HEK293 (cell line): ENCODE measurements around the gene PANK3.

ENCODE experiments used
- CTCF ChIA-PET: fragments of 350-600 bp; formaldehyde crosslinking; extraction: SDS; loops from one replicate; lab custom pipeline; 2021; ENCODE audit warnings: antibody characterized with exemption; lab: Yijun Ruan, JAX
- POLR2A ChIA-PET: fragments of 300-600 bp; formaldehyde crosslinking; extraction: SDS; loops from one replicate; lab custom pipeline; 2020; ENCODE audit warnings: antibody characterized with exemption, inconsistent platforms; lab: Yijun Ruan, JAX
- H3K27ac ChIP-seq: fragments of 200-500 bp; sonication (Bioruptor generic); 2 replicates; pipeline ENCODE4 v1.5.1; 2014; ENCODE audit warnings: low read depth, low read length, control low read depth, inconsistent platforms; ENCODE audit errors: extremely low read depth
- H3K36me3 ChIP-seq, 2 experiments: fragments of 200-500 bp in 1 of 2; sonication (Bioruptor generic) in 1 of 2; 1 replicate in 1 of 2; 2 replicates in 1 of 2; pipeline ENCODE4 v1.5.1; 2014 to 2017; ENCODE audit warnings: inconsistent platforms in 2 of 2, low read length in 2 of 2; ENCODE audit not compliant: control insufficient read depth in 2 of 2, insufficient read depth in 1 of 2
- H3K4me1 ChIP-seq: fragments of 200-500 bp; sonication (Bioruptor generic); 2 replicates; pipeline ENCODE4 v1.5.1; 2014; ENCODE audit warnings: mild to moderate bottlenecking, low read length, inconsistent platforms; ENCODE audit not compliant: control insufficient read depth, insufficient read depth
- H3K4me3 ChIP-seq: 2 replicates; pipeline ENCODE4 v1.5.1; 2011; ENCODE audit warnings: low read depth, mild to moderate bottlenecking, control low read depth, low read length, moderate library complexity
- H3K9me3 ChIP-seq: fragments of 200-500 bp; sonication (Bioruptor generic); 2 replicates; pipeline ENCODE4 v1.5.1; 2014; ENCODE audit warnings: low read depth, low read length, inconsistent platforms; ENCODE audit not compliant: control insufficient read depth, insufficient read depth
- GLI2 ChIP-seq: fragments of 450-650 bp; formaldehyde crosslinking; IDR thresholded peaks from 2 replicates; pipeline ENCODE4; 2017; ENCODE audit warnings: missing biosample characterization, missing genetic modification characterization, low read depth, borderline replicate concordance
- HOXD13 ChIP-seq: sonication (generic); formaldehyde crosslinking; IDR thresholded peaks from 2 replicates; pipeline ENCODE4 v1.8.0; 2022; ENCODE audit warnings: missing genetic modification reagents, borderline replicate concordance
- KLF1 ChIP-seq: fragments of 450-650 bp; formaldehyde crosslinking; IDR thresholded peaks from 2 replicates; pipeline ENCODE4 v1.5.1; 2016; ENCODE audit warnings: missing biosample characterization, missing genetic modification characterization
- ZNF10 ChIP-seq: fragments of 450-650 bp; formaldehyde crosslinking; IDR thresholded peaks from 2 replicates; pipeline ENCODE4 v1.5.1; 2017; ENCODE audit warnings: missing biosample characterization, missing genetic modification characterization
- ZNF112 ChIP-seq: fragments of 450-650 bp; formaldehyde crosslinking; IDR thresholded peaks from 2 replicates; pipeline ENCODE4 v1.5.0; 2017; ENCODE audit warnings: missing biosample characterization, missing genetic modification characterization
- ZNF121 ChIP-seq: fragments of 450-650 bp; formaldehyde crosslinking; IDR thresholded peaks from 2 replicates; pipeline ENCODE4 v1.5.1; 2016; ENCODE audit warnings: missing biosample characterization, missing genetic modification characterization
- ZNF133 ChIP-seq: fragments of 450-650 bp; formaldehyde crosslinking; IDR thresholded peaks from 2 replicates; pipeline ENCODE4 v1.5.1; 2016; ENCODE audit warnings: missing biosample characterization, missing genetic modification characterization
- ZNF202 ChIP-seq: fragments of 450-650 bp; formaldehyde crosslinking; IDR thresholded peaks from 2 replicates; pipeline ENCODE4 v1.5.1; 2016; ENCODE audit warnings: missing biosample characterization, missing genetic modification characterization, borderline replicate concordance
- ZNF266 ChIP-seq: fragments of 450-650 bp; formaldehyde crosslinking; IDR thresholded peaks from 2 replicates; pipeline ENCODE4 v1.5.1; 2016; ENCODE audit warnings: missing biosample characterization, missing genetic modification characterization, low read depth
- ZNF391 ChIP-seq: fragments of 450-650 bp; formaldehyde crosslinking; IDR thresholded peaks from 2 replicates; pipeline ENCODE4 v1.5.1; 2016; ENCODE audit warnings: low read depth, missing biosample characterization, missing genetic modification characterization, borderline replicate concordance
- ZNF510 ChIP-seq: fragments of 450-650 bp; formaldehyde crosslinking; IDR thresholded peaks from 2 replicates; pipeline ENCODE4 v1.5.1; 2018; ENCODE audit warnings: mild to moderate bottlenecking, missing genetic modification characterization, missing biosample characterization; ENCODE audit not compliant: insufficient replicate concordance
- ZNF768 ChIP-seq: fragments of 450-650 bp; formaldehyde crosslinking; IDR thresholded peaks from 2 replicates; pipeline ENCODE4 v1.5.1; 2018; ENCODE audit warnings: missing biosample characterization, mild to moderate bottlenecking, missing genetic modification characterization
- ZXDB ChIP-seq: fragments of 450-650 bp; formaldehyde crosslinking; IDR thresholded peaks from 2 replicates; pipeline ENCODE4 v1.5.1; 2016; ENCODE audit warnings: missing biosample characterization, missing genetic modification characterization
- TF ChIP-seq, protein P1 (sequence below): fragments of 450-650 bp; formaldehyde crosslinking; optimal IDR thresholded peaks from 2 replicates; pipeline ENCODE3; 2016; ENCODE audit warnings: missing biosample characterization, mild to moderate bottlenecking, missing genetic modification characterization
- TF ChIP-seq, protein P2 (sequence below): fragments of 450-650 bp; formaldehyde crosslinking; IDR thresholded peaks from 2 replicates; pipeline ENCODE4 v1.5.1; 2016; ENCODE audit warnings: missing biosample characterization, missing genetic modification characterization
- TF ChIP-seq, protein P3 (sequence below): IDR thresholded peaks from 2 replicates; pipeline ENCODE4 v1.6.1; 2011; ENCODE audit warnings: mild to moderate bottlenecking, low read depth, low read length, borderline replicate concordance
- TF ChIP-seq, protein P4 (sequence below): fragments of 450-650 bp; formaldehyde crosslinking; IDR thresholded peaks from 2 replicates; pipeline ENCODE4 v1.5.1; 2016; ENCODE audit warnings: missing biosample characterization, missing genetic modification characterization
- TF ChIP-seq, protein P5 (sequence below): fragments of 450-650 bp; formaldehyde crosslinking; IDR thresholded peaks from 2 replicates; pipeline ENCODE4 v1.5.1; 2016; ENCODE audit warnings: missing biosample characterization, missing genetic modification characterization
- TF ChIP-seq, protein P6 (sequence below): fragments of 450-650 bp; formaldehyde crosslinking; IDR thresholded peaks from 2 replicates; pipeline ENCODE4; 2016; ENCODE audit warnings: missing biosample characterization, missing genetic modification characterization

The PANK3 gene

DNA sequence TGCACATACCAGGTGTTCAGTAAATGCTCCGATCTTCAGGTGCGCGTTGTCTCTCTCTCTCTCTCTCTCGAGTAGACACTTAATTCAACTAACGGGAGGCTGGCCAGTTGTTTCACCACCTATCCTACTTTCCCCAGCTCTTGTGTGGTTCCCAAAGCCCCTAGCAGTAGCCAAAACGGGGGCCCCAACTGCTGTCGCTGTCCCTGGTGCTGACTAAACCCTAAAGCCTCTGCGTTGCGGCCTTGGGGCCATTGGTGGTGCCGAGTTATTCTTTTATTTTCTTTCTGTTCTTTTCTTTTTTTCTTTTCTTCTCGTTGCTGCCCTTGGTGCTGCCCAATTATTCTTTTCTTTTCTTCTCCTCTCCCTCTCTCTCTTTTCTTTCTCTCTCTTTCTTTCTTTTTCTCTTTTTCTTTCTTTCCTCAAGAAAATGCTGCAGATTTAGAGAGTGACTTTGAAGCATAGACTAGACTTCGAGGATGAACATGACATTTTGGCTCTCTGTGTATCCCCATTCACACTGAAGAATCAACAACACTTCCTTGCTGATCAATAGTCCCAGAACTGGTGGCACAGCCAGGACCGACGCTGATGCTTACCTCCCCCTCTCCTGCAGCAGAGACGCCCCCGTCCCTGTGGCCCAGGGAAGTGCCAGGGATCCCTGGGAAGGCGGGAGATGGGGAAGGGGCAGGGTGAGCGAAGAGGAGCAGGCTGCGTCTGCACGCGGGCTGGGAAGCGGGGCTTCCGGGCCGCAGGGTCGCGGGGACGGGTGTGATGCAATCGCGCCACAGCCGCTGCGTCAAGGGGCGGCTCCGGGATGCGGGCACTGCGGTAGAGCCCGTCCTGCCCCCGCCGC, 50.4 kb downstream of the PANK3 start, which contains the start of gene FBLL1 (continued):
- TF ChIP-seq, protein P1, sequence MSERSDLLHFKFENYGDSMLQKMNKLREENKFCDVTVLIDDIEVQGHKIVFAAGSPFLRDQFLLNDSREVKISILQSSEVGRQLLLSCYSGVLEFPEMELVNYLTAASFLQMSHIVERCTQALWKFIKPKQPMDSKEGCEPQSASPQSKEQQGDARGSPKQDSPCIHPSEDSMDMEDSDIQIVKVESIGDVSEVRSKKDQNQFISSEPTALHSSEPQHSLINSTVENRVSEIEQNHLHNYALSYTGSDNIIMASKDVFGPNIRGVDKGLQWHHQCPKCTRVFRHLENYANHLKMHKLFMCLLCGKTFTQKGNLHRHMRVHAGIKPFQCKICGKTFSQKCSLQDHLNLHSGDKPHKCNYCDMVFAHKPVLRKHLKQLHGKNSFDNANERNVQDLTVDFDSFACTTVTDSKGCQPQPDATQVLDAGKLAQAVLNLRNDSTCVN, result peak; percentile 79
- TF ChIP-seq, protein P2, sequence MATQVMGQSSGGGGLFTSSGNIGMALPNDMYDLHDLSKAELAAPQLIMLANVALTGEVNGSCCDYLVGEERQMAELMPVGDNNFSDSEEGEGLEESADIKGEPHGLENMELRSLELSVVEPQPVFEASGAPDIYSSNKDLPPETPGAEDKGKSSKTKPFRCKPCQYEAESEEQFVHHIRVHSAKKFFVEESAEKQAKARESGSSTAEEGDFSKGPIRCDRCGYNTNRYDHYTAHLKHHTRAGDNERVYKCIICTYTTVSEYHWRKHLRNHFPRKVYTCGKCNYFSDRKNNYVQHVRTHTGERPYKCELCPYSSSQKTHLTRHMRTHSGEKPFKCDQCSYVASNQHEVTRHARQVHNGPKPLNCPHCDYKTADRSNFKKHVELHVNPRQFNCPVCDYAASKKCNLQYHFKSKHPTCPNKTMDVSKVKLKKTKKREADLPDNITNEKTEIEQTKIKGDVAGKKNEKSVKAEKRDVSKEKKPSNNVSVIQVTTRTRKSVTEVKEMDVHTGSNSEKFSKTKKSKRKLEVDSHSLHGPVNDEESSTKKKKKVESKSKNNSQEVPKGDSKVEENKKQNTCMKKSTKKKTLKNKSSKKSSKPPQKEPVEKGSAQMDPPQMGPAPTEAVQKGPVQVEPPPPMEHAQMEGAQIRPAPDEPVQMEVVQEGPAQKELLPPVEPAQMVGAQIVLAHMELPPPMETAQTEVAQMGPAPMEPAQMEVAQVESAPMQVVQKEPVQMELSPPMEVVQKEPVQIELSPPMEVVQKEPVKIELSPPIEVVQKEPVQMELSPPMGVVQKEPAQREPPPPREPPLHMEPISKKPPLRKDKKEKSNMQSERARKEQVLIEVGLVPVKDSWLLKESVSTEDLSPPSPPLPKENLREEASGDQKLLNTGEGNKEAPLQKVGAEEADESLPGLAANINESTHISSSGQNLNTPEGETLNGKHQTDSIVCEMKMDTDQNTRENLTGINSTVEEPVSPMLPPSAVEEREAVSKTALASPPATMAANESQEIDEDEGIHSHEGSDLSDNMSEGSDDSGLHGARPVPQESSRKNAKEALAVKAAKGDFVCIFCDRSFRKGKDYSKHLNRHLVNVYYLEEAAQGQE (tag by site-specific recombination), result peak; percentile 99
- TF ChIP-seq ZNF202 (tag by site-specific recombination) (peak; percentile 45; the same call in 1 of the 2 replicates), ZXDB (tag by site-specific recombination) (0 out of 2 replicates have a peak, but pooled peaks have one; percentile 21), ZNF133 (tag by site-specific recombination) (no peak)
- TF ChIP-seq, all 188 proteins: peak for 23

DNA sequence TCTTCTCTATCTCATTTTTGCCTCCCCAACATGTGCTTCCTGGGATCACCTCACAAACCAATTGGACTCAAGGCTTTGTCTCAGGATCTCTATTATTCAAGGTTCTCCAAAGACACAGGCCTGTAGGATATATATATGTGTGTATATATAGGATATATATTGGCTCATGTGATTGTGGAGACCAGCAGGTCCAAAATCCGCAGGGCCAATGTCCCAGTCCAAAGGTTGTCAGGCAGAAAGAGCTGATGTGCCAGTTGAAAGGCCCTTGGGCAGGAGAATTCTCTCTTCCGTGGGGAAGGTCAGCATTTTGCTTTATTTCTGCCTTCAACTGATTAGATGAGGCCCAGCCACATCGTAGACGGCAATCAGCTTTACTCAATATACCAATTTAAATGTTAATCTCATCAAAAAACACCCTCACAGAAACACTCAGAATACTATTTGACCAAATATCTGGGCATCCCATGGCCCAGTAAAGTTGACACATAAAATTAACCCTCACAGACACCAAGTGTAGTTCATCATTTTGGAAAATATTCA, 51.3 kb downstream of the PANK3 start:
- no peaks in the 10 kb centered on the region for H3K4me1 ChIP-seq
- no peak overlapping the region for H3K27ac ChIP-seq
- peaks cover 0 to 4% of the 10 kb centered on the region in 2 experiments; a peak in 1 of 3 replicates for H3K36me3 ChIP-seq
- ChIA-PET CTCF (interaction anchor here (0.9 kb wide), 1 partner anchor 13 kb away, joined by 3 read pairs; no protein-coding TSS in a partner anchor), POLR2A (interaction anchor here (0.6 kb wide), 1 partner anchor 33 kb away, joined by 7 read pairs; no protein-coding TSS in a partner anchor)
- H3K9me3 ChIP-seq, result no peaks in the 10 kb centered on the region
- peak; percentile 91 for TF ChIP-seq ZNF10 (tag by site-specific recombination)
- TF ChIP-seq, protein P3, sequence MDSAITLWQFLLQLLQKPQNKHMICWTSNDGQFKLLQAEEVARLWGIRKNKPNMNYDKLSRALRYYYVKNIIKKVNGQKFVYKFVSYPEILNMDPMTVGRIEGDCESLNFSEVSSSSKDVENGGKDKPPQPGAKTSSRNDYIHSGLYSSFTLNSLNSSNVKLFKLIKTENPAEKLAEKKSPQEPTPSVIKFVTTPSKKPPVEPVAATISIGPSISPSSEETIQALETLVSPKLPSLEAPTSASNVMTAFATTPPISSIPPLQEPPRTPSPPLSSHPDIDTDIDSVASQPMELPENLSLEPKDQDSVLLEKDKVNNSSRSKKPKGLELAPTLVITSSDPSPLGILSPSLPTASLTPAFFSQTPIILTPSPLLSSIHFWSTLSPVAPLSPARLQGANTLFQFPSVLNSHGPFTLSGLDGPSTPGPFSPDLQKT, result no peak
- TF ChIP-seq, all 188 proteins: peak for 1
- no peak overlapping the region for H3K4me3 ChIP-seq

DNA sequence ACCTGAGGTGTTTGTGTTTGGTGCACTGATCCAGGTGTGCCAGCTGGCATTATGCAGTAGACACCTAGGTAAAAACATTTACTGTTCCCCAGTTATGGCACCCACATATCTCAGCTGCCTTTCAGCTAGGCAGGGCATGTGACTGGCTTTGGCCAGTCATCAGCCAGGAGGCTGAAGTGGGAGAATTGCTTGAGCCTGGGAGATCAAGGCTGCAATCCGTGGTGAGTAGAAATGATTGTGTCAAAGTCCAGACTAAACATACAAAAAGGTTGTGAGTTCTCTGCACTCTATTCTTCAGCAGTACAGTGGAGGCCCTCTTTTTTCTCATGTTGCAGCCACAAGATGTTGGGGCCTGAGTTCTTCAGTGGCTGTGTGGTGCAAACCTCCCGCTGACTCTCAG, 53.3 kb downstream of the PANK3 start:
- H3K9me3 ChIP-seq, result no peaks in the 10 kb centered on the region
- ChIA-PET CTCF (no interaction called here), POLR2A (no interaction called here)
- no peaks in the 10 kb centered on the region for H3K4me1 ChIP-seq
- H3K27ac ChIP-seq, result no peak overlapping the region
- peaks cover 0 to 11% of the 10 kb centered on the region in 2 experiments; a peak in 2 of 3 replicates for H3K36me3 ChIP-seq
- H3K4me3 ChIP-seq, result no peak overlapping the region
- TF ChIP-seq ZNF266 (tag by site-specific recombination), result no peak
- TF ChIP-seq ZNF133 (tag by site-specific recombination), result no peak
- no peak for TF ChIP-seq ZNF391
- no peak for TF ChIP-seq KLF1 (tag by site-specific recombination)
- TF ChIP-seq ZNF510 (tag by site-specific recombination), result no peak
- TF ChIP-seq GLI2, result no peak
- TF ChIP-seq ZNF768 (tag by site-specific recombination), result no peak
- TF ChIP-seq, protein P4, sequence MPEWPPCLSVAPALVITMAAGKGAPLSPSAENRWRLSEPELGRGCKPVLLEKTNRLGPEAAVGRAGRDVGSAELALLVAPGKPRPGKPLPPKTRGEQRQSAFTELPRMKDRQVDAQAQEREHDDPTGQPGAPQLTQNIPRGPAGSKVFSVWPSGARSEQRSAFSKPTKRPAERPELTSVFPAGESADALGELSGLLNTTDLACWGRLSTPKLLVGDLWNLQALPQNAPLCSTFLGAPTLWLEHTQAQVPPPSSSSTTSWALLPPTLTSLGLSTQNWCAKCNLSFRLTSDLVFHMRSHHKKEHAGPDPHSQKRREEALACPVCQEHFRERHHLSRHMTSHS (tag by site-specific recombination), result no peak
- TF ChIP-seq, protein P5, sequence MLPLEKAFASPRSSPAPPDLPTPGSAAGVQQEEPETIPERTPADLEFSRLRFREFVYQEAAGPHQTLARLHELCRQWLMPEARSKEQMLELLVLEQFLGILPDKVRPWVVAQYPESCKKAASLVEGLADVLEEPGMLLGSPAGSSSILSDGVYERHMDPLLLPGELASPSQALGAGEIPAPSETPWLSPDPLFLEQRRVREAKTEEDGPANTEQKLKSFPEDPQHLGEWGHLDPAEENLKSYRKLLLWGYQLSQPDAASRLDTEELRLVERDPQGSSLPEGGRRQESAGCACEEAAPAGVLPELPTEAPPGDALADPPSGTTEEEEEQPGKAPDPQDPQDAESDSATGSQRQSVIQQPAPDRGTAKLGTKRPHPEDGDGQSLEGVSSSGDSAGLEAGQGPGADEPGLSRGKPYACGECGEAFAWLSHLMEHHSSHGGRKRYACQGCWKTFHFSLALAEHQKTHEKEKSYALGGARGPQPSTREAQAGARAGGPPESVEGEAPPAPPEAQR (tag by site-specific recombination), result no peak
- no peak for TF ChIP-seq ZNF112
- TF ChIP-seq, protein P6, sequence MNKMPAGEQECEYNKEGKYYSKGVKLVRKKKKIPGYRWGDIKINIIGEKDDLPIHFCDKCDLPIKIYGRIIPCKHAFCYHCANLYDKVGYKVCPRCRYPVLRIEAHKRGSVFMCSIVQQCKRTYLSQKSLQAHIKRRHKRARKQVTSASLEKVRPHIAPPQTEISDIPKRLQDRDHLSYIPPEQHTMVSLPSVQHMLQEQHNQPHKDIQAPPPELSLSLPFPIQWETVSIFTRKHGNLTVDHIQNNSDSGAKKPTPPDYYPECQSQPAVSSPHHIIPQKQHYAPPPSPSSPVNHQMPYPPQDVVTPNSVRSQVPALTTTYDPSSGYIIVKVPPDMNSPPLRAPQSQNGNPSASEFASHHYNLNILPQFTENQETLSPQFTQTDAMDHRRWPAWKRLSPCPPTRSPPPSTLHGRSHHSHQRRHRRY (tag by site-specific recombination), result no peak
- TF ChIP-seq ZNF121, result no peak
- no peak for TF ChIP-seq HOXD13 (CRISPR knock-in tag)
